Measurements from ENCODE around the gene MAPK1. TPM values are rescaled to one million over a fixed set of nuclear protein-coding genes. Genes with fewer than 3 reads are reported as not detected.

MAPK1 gene
- total RNA-seq, 1 experiment from 2014 or later: 90.3 TPM

DNA sequence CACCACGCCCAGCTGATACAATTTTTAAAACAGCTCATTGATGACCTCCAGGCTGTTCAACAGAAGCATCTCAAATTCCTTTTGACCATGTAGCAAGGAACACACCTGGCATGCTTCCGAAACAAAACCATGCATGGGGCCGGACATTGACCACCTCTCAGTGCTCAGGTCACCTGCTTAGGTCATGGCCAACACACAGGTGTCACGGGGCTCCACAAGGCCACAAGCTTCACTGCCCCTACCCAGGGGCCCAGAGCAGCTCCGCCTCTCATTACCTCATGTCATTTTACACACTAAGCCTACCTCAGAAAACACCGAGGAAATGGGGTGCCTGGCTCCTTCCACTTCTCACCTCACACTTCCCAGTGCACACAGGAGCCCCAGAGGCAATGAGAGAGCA is 158.5 kb downstream of the MAPK1 start:
- H4K20me1 ChIP-seq (ENCODE audit: control insufficient read depth, insufficient read depth, insufficient read length): no peaks in the 10 kb centered on the region
- H2BK120ac ChIP-seq (ENCODE audit: low read depth, low read length, poor library complexity, severe bottlenecking): no peak overlapping the region
- H3K9me3 ChIP-seq (ENCODE audit: control insufficient read depth, low read depth, low read length): no peaks in the 10 kb centered on the region
- H2AFZ ChIP-seq (ENCODE audit: low read length): no peak overlapping the region
- no peak for DNase-seq
- no peak overlapping the region for H4K5ac ChIP-seq (ENCODE audit: insufficient read length, low read depth, low read length)
- no peaks in the 10 kb centered on the region for H3K4me1 ChIP-seq (ENCODE audit: insufficient read depth, low read length)
- no peak overlapping the region for H3K23ac ChIP-seq (ENCODE audit: insufficient read length, low read depth, low read length)
- H2BK15ac ChIP-seq (ENCODE audit: low read depth, low read length): no peak overlapping the region
- Mint-ChIP-seq H3K4me3 (no peak overlapping the region), H3K36me3 (ENCODE audit: insufficient read depth in 1 of 3, low read depth in 3 of 3) (peaks cover 4 to 17% (median 10%) of the 10 kb centered on the region in 3 experiments; a peak in 6 of 7 replicates), H3K9me3 (no peaks in the 10 kb centered on the region), H3K27me3 (ENCODE audit: low read depth) (no peaks in the 10 kb centered on the region), H3K27ac (no peak overlapping the region; a peak in 2 of 7 replicates), H3K4me1 (0 out of 4 replicates have a peak, but pooled peaks cover 0 to 6% of the 10 kb centered on the region in 2 experiments)
- no peak overlapping the region for H2BK5ac ChIP-seq (ENCODE audit: insufficient read length, low read length)
- H3K27ac ChIP-seq (ENCODE audit: insufficient read length, low read depth, low read length): no peak overlapping the region
- no peak overlapping the region for H3K14ac ChIP-seq (ENCODE audit: insufficient read depth, low read length)
- no peaks in the 10 kb centered on the region for H3K27me3 ChIP-seq (ENCODE audit: insufficient read depth, low read length)
- no peak overlapping the region for H3K4me2 ChIP-seq (ENCODE audit: insufficient read depth, insufficient read length, low read length)
- no peak overlapping the region for H3K18ac ChIP-seq (ENCODE audit: insufficient read length, low read depth, low read length)
- no peaks in the 10 kb centered on the region for H3K23me2 ChIP-seq (ENCODE audit: insufficient read length, low read depth, low read length, poor library complexity, severe bottlenecking)
- H3K79me1 ChIP-seq (ENCODE audit: insufficient read depth, low read depth, low read length, poor library complexity, severe bottlenecking): no peaks in the 10 kb centered on the region
- no peak overlapping the region for H3T11ph ChIP-seq (ENCODE audit: low read length)
- no peak overlapping the region for H2BK20ac ChIP-seq (ENCODE audit: low read depth, low read length, poor library complexity, severe bottlenecking)
- H2BK12ac ChIP-seq (ENCODE audit: insufficient read length, low read depth, low read length): no peak overlapping the region
- H3K56ac ChIP-seq (ENCODE audit: insufficient read length, low read depth, low read length): no peak overlapping the region
- no peak overlapping the region for H3K4ac ChIP-seq (ENCODE audit: low read depth, low read length)
- no peak overlapping the region for H4K8ac ChIP-seq (replicated peaks; ENCODE audit: insufficient read length, low read depth, low read length)
- H3K9ac ChIP-seq (ENCODE audit: extremely low read depth, insufficient read length, low read length): no peak overlapping the region
- H3K79me2 ChIP-seq (ENCODE audit: insufficient read depth, low read length): peaks cover 3% of the 10 kb centered on the region; the same call in 1 of the 2 replicates
- TF ChIP-seq, protein P1, sequence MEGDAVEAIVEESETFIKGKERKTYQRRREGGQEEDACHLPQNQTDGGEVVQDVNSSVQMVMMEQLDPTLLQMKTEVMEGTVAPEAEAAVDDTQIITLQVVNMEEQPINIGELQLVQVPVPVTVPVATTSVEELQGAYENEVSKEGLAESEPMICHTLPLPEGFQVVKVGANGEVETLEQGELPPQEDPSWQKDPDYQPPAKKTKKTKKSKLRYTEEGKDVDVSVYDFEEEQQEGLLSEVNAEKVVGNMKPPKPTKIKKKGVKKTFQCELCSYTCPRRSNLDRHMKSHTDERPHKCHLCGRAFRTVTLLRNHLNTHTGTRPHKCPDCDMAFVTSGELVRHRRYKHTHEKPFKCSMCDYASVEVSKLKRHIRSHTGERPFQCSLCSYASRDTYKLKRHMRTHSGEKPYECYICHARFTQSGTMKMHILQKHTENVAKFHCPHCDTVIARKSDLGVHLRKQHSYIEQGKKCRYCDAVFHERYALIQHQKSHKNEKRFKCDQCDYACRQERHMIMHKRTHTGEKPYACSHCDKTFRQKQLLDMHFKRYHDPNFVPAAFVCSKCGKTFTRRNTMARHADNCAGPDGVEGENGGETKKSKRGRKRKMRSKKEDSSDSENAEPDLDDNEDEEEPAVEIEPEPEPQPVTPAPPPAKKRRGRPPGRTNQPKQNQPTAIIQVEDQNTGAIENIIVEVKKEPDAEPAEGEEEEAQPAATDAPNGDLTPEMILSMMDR (conservative IDR thresholded peaks at IDR 0.05): no peak
- H2AK5ac ChIP-seq (ENCODE audit: insufficient read length, low read length): no peak overlapping the region
- H4K91ac ChIP-seq (ENCODE audit: insufficient read length, low read depth, low read length): no peak overlapping the region
- no CpG with 5 or more reads among the region's 6 CpGs for WGBS (ENCODE audit: extremely low coverage, insufficient read length, low lambda C conversion rate)

Measured in H9 (cell line).